DOHH2 (cell line): ENCODE results near the gene KCNQ1.

Experiments
- H3F3A ChIP-seq: fragments of 200-600 bp; sonication (generic), shearing (Covaris generic); 2 replicates; pipeline ENCODE4 v1.6.0; 2016; ENCODE audit warnings: antibody characterized with exemption, mild to moderate bottlenecking; ENCODE audit not compliant: control insufficient read depth, insufficient read depth
- H3K27ac ChIP-seq: fragments of 200-600 bp; sonication (generic); 2 replicates; pipeline ENCODE4 v1.5.1; 2014; ENCODE audit warnings: low read depth, mild to moderate bottlenecking, low read length, moderate library complexity
- H3K27me3 ChIP-seq: fragments of 200-600 bp; sonication (generic); 2 replicates; pipeline ENCODE4 v1.6.1; 2014; ENCODE audit warnings: mild to moderate bottlenecking, low read length, mixed read lengths; ENCODE audit not compliant: control insufficient read depth
- H3K36me3 ChIP-seq: fragments of 200-600 bp; sonication (generic); 2 replicates; pipeline ENCODE4 v1.6.1; 2014; ENCODE audit warnings: mild to moderate bottlenecking, low read length, moderate library complexity, mixed read lengths; ENCODE audit not compliant: control insufficient read depth
- H3K4me1 ChIP-seq: fragments of 200-600 bp; sonication (generic); 2 replicates; pipeline ENCODE4 v1.6.1; 2014; ENCODE audit warnings: mild to moderate bottlenecking, low read length, mixed read lengths; ENCODE audit not compliant: control insufficient read depth
- H3K4me2 ChIP-seq: fragments of 200-600 bp; sonication (generic); 2 replicates; pipeline ENCODE4 v1.6.0; 2014; ENCODE audit warnings: mild to moderate bottlenecking, low read length, moderate library complexity
- H3K4me3 ChIP-seq: fragments of 200-600 bp; sonication (generic); 2 replicates; pipeline ENCODE4 v1.5.1; 2014; ENCODE audit warnings: mild to moderate bottlenecking, low read length, mixed read lengths
- H3K79me2 ChIP-seq: fragments of 200-600 bp; sonication (generic); 2 replicates; pipeline ENCODE4 v1.6.1; 2014; ENCODE audit warnings: mild to moderate bottlenecking, low read length, mixed read lengths; ENCODE audit not compliant: control insufficient read depth
- H3K9me2 ChIP-seq: fragments of 200-600 bp; sonication (generic); replicated peaks from 2 replicates; pipeline ENCODE4 v1.6.1; 2014; ENCODE audit warnings: mild to moderate bottlenecking, low read length, mixed read lengths; ENCODE audit not compliant: control insufficient read depth
- H3K9me3 ChIP-seq: fragments of 200-600 bp; sonication (generic); 2 replicates; pipeline ENCODE4 v1.6.1; 2014; ENCODE audit warnings: antibody characterized with exemption, low read length, mixed read lengths; ENCODE audit not compliant: control insufficient read depth, insufficient read depth
- H4K20me1 ChIP-seq: fragments of 200-600 bp; sonication (generic); 2 replicates; pipeline ENCODE4 v1.6.0; 2014; ENCODE audit warnings: low read depth, mild to moderate bottlenecking, antibody characterized with exemption, low read length, moderate library complexity; ENCODE audit not compliant: control insufficient read depth, insufficient read depth
- EZH2phosphoT487 ChIP-seq: fragments of 200-600 bp; sonication (generic); IDR thresholded peaks from 2 replicates; pipeline ENCODE4 v1.6.1; 2017; ENCODE audit warnings: borderline replicate concordance, mild to moderate bottlenecking, antibody characterized with exemption, low read length, moderate library complexity, mixed read lengths
- TF ChIP-seq, protein P1 (sequence below): fragments of 200-600 bp; sonication (generic); IDR thresholded peaks from one replicate; pipeline ENCODE4 v1.5.1; 2014; ENCODE audit warnings: antibody characterized with exemption, mild to moderate bottlenecking, low read depth, low read length; ENCODE audit not compliant: poor library complexity, severe bottlenecking

Gene KCNQ1

DNA sequence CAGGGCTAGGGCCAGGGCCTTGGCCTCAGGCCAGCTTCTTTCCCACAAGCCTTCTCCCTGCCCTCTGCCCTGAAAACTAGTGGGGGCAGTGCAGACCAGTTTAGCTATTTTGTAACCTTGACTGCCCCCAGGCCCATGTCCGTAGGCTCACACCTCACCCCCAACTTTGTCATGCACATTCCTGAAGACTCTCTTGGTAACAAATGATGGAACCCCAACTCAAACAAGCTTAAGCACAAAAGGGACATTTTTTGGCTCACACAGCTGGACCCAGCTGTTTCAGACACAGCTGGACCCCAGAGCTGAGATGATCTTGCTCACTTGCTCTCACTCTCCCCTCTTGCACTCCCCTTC, 208.4 kb downstream of the KCNQ1 start:
- peaks cover 12% of the 10 kb centered on the region; the same call in 1 of the 2 replicates for H3K9me3 ChIP-seq

DNA sequence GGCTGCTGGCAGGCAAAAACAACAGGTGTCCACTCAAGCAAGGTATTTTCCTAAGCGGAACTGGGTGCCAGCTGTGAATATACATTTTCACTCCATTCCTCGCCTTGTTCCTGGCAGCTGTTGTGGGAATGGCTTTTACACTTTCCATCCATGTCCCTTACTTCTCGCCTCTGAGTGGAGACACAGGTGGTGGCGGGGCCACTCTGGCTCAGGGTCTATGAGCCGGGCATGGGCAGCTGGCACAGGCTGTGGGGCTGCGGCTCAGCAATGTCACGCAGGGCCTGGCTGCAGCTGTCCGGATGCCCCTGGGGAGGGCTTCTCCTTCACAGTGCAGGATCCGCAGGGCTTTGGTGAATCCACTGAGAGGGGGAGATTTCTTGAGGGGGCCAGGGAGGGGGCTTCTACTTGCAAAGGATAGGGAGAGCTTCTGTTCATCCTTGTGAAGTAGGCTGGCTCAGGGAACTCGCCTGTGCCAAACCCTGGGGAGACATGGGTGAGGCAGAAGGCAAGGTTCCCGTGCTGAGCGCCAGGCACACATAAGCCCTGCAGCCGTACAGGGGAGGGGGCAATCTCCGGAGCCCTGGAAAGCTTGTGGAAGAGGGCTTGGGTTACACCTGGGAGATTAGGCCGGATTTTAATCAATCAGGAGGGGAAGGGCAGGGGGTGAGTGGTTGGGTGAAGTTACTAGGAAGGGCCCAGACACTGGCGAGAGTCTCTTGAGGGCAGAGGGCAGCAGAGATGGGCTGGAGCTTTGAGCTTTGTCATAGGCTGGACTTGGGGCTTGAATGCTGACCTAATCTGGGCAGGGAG, 209.3 kb downstream of the KCNQ1 start:
- Histone ChIP-seq H3K4me3 (no peak overlapping the region), H3K9me3 (peaks cover 12% of the 10 kb centered on the region; the same call in 1 of the 2 replicates), H3K79me2 (no peaks in the 10 kb centered on the region), H3K4me2 (no peak overlapping the region), H3K27me3 (no peaks in the 10 kb centered on the region), H3F3A (no peaks in the 10 kb centered on the region), H3K4me1 (no peaks in the 10 kb centered on the region), H3K27ac (no peak overlapping the region), H4K20me1 (no peaks in the 10 kb centered on the region), H3K36me3 (no peaks in the 10 kb centered on the region), H3K9me2 (no peaks in the 10 kb centered on the region)
- TF ChIP-seq EZH2phosphoT487: no peak
- TF ChIP-seq, protein P1, sequence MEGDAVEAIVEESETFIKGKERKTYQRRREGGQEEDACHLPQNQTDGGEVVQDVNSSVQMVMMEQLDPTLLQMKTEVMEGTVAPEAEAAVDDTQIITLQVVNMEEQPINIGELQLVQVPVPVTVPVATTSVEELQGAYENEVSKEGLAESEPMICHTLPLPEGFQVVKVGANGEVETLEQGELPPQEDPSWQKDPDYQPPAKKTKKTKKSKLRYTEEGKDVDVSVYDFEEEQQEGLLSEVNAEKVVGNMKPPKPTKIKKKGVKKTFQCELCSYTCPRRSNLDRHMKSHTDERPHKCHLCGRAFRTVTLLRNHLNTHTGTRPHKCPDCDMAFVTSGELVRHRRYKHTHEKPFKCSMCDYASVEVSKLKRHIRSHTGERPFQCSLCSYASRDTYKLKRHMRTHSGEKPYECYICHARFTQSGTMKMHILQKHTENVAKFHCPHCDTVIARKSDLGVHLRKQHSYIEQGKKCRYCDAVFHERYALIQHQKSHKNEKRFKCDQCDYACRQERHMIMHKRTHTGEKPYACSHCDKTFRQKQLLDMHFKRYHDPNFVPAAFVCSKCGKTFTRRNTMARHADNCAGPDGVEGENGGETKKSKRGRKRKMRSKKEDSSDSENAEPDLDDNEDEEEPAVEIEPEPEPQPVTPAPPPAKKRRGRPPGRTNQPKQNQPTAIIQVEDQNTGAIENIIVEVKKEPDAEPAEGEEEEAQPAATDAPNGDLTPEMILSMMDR: no peak

More for the DNA sequence above, 208.4 kb downstream of the KCNQ1 start:
- H3K36me3 ChIP-seq: no peaks in the 10 kb centered on the region
- no peak overlapping the region for H3K27ac ChIP-seq
- no peaks in the 10 kb centered on the region for H3K27me3 ChIP-seq
- no peaks in the 10 kb centered on the region for H3K79me2 ChIP-seq
- H3K4me2 ChIP-seq: no peak overlapping the region
- no peaks in the 10 kb centered on the region for H4K20me1 ChIP-seq
- no peak overlapping the region for H3K4me3 ChIP-seq
- TF ChIP-seq EZH2phosphoT487: no peak
- TF ChIP-seq, protein P1: no peak
- H3K4me1 ChIP-seq: no peaks in the 10 kb centered on the region
- no peaks in the 10 kb centered on the region for H3K9me2 ChIP-seq
- H3F3A ChIP-seq: no peaks in the 10 kb centered on the region

DNA sequence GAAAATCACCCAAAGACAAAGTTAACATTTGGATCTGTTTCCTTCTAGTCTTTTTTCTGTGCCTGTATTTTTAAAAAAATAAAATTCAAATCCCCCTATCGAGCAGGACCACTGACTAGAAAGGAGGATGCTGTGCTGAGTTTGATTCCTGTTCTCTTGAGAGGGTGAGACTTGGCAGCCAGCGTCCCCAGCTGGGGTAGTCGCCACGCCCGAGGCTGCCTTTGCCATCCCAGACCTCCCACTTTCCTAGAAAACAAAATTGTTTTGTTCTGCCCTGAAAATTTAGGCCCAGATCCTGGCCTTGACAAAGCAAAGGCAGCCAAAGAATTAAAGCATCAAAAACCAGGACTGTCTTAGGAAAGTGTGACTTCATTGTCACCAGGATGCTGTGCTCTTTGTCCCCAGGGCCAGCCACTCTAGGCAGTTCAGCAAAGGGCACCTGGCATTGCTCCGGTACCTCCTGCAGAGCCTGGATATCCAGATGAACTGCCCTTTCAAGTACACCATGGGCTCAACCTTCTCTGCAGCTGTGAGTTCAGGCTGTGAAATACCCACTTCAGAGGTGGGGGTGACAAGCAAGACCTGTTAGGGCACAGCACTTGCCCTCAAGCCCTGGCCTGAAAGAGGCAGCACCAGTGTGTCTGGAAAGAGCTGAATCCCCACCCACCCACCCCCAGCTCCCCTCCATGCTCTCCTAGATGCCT, 210.4 kb downstream of the KCNQ1 start:
- Histone ChIP-seq H3K4me2 (no peak overlapping the region), H3K9me2 (no peaks in the 10 kb centered on the region), H4K20me1 (no peaks in the 10 kb centered on the region), H3K27ac (no peak overlapping the region), H3K4me3 (no peak overlapping the region), H3K79me2 (no peaks in the 10 kb centered on the region), H3K36me3 (no peaks in the 10 kb centered on the region), H3K4me1 (no peaks in the 10 kb centered on the region), H3K9me3 (peaks cover 11% of the 10 kb centered on the region; the same call in 1 of the 2 replicates), H3F3A (no peaks in the 10 kb centered on the region), H3K27me3 (no peaks in the 10 kb centered on the region)
- TF ChIP-seq EZH2phosphoT487: no peak
- TF ChIP-seq, protein P1: no peak
